GM12873 (cell line): Measurements from ENCODE around the gene RPL37A.

Source experiments
- CTCF ChIP-seq: IDR thresholded peaks from 2 replicates; pipeline ENCODE4 v1.5.1; 2012; ENCODE audit warnings: low read depth, mild to moderate bottlenecking, moderate library complexity, low read length, control low read depth; ENCODE audit not compliant: insufficient read depth; ENCODE audit errors: missing control alignments

The RPL37A gene

GRCh38 chr2:216534809-216535208 lies 36.2 kb downstream of the RPL37A start:
- TF ChIP-seq CTCF: no peak

- TF ChIP-seq CTCF: no peak
These were observed 36.9 kb downstream of the RPL37A start for GRCh38 chr2:216535454-216535995.

GRCh38 chr2:216536734-216537210 lies 38.1 kb downstream of the RPL37A start:
- TF ChIP-seq CTCF: no peak

GRCh38 chr2:216537366-216537765 lies 38.7 kb downstream of the RPL37A start:
- no peak for TF ChIP-seq CTCF

GRCh38 chr2:216538538-216538937 lies 39.9 kb downstream of the RPL37A start:
- TF ChIP-seq CTCF: no peak

GRCh38 chr2:216539120-216539519 lies 40.5 kb downstream of the RPL37A start:
- no peak for TF ChIP-seq CTCF

GRCh38 chr2:216539791-216540241 lies 41.2 kb downstream of the RPL37A start:
- TF ChIP-seq CTCF: no peak
